Right lung (tissue), 5 donors: ENCODE data around the gene GLRX. TPM values are rescaled to one million over a fixed set of nuclear protein-coding genes. Genes with fewer than 3 reads are reported as not detected.
"Not testable (repeated sequence)": the region's sequence is repeated elsewhere in the genome, so short reads cannot be mapped to it uniquely, and the experiment has no call there.

ENCODE experiments used
- DNase-seq, 2 donors: peaks; one replicate each; pipeline ENCODE4 v3.0.0-alpha.2; 2013
- polyA plus RNA-seq, 5 donors: library from polyadenylated mRNA; unstranded; fragments of 120-200 nt; gene quantifications; one replicate each; pipeline versions ENCODE4 v1.2.1 to v1.2.3, GENCODE V29; 2013; ENCODE audit warnings: inconsistent platforms in 1 of 5, low replicate concordance in 1 of 5; ENCODE audit not compliant: insufficient read length in 5 of 5, insufficient read depth in 1 of 5

GLRX gene
- polyA plus RNA-seq, 5 donors = 21.8 to 32.7 (median 26.0) TPM

DNA sequence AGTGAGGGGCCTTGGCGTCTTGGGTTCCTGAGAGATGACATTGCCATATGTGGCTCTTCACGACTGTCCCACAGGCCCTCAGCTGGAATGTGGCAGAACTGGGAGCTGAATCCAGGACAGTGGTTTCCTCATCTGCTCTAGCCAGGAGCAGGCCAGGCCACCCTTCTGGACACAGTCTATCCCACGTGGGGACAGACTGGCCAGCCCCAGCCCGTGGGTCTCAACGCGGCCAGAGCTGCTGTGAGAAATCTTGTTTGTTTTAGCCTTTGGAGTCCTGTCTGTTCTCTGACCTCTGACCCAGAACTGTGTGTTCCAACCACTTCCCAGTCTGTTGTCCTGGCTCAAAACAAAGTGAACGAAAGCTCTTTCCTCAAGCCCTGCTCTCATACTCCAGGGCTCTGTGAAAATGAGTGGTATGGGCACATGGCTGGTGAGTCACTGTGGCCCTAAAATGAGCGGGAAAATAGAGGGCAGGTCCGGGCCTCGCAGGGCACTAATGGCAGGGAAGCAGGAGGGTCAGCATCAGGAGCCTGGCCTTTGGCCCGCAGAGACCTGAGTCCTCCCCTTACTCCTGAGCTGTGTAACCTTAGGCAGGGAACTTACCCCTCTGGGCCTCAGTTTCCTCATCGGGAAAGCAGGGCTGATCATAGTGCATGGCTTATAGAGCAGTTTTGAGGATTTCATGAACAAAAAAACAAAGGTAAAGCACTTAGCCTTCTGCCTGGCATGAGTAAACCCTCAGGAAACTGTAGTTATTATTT lies 34.8 kb upstream of the GLRX start:
- DNase-seq = no peak

DNA sequence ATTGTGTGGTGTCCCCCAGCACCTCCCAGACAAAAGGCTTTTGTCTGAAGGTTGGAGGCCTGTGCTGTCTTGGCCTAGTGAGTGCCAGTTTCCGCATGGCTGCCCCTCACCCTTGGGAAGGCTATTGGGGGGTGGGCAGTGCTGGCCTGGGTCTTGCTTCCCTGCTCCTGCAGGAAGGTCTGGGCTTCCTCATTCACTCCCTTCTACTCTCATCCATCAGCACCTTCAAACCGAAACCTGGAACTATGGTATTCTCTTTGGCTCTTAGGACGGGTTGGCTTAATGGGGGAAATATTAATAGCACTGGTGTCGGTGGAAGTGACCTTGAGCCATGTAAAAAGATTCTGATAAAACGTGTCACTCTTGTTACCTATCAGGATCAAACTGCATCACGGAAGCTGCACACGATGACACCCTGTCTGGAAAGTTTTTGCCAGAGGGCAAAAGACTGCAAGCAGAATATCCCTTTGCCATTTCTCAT lies 34.0 kb upstream of the GLRX start:
- no peak for DNase-seq

DNA sequence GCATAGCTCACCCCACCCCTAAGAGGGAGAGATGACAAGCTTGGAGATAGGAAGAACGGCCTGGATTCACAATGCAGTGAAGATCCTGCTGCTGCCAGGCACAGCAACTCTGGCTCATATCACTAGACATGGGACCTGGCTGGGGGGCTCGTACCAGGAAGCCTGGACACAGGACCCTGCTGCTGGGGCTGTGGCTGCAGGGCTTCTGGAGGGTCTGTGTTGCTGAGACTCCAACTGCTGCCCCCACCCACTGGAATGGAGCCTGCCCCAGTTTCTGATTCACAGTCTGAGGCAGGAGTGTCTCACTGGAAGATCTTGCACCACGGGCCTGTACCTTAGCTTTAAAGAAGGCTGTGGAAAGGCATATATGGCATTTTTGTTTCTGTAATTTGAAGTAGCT lies 31.0 kb upstream of the GLRX start:
- DNase-seq = no peak

DNA sequence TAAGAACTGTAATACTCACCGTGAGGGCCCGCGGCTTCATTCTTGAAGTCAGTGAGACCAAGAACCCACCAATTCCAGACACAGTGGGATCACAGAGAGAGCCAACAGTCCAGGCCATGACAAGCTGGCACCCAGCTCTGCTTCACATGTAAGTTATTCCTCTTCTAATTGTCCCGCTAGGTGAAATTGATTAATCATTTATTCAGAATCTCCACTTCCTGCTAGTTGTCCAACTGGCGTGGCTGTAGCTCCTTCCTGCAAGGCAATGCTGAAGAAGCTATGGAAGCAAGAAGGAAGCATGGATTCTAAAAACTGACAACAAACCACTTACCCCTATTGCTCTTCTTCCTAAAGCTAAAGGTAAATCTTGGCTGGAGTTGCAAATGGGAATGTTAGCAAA lies 30.0 kb upstream of the GLRX start:
- no peak for DNase-seq

DNA sequence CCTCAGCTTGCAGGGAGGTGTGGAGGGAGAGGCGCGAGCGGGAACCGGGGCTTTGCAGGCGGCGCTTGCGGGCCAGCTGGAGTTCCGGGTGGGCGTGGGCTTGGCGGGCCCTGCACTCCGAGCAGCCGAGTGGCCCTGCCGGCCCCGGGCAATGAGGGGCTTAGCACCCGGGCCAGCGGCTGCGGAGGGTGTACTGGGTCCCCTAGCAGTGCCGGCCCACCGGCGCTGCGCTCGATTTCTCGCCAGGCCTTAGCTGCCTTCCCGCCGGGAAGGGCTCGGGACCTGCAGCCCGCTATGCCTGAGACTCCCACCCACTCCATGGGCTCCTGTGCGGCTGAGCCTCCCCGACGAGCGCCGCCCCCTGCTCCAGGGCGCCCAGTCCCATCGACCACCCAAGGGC lies 28.6 kb upstream of the GLRX start:
- not testable (repeated sequence) for DNase-seq

DNA sequence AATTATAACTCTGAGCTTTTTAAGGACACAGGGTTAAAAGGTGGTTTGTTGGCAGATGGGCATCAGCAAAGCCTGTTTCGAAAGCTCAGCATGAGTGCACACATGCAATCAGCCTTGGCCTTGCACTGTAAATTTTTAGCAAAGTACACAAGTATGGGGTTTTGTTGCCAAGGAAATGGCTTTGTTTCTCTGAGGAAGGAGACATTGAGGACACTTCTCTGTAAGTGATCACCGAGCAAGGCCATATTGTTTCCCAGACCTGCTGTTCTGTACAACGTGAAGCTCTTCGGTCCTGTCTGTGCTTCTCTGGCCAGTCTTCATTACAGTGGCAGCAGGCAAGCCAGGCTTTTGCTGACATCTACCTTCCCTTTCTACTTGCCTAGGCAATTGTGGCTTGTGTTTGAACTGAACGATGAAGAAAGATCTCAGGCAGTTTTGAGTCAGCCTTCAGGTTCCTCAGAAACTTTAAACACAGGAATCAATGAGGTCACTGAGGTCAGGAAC lies 27.9 kb upstream of the GLRX start:
- no peak for DNase-seq

DNA sequence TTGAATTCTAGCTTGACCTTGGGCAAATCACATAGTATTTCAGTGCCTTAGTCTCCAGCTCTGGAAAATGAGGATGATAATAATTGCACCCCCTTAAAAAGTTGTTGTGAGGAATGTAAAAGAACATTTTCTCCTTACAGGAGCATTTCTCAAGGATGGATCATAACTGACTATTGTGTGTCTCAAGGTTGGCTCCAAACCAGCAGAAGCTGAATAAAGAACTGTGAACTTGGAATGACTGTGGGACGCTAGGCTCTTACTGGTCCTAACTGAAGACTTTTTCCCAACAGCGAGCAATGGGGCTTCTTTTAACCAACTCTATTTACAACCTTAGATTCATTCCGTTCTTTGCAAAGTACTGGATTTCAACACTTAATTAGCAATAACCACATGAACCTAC lies 26.2 kb upstream of the GLRX start:
- no peak for DNase-seq

DNA sequence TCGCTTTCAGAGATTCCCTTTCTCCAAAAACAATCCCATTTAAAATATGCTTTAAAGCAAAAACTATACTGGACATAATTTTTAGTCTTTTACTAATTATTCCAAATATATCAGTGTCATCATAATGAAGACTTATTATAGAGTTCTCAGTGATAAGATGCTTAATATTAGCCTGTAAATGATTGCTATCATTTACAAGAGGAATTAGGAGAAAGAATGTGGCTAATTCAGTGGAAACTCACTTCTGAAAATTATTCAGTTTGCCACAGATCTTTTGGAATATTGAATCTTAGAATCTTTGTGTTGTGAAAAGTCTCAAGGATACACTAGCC lies 24.7 kb upstream of the GLRX start:
- DNase-seq = no peak

DNA sequence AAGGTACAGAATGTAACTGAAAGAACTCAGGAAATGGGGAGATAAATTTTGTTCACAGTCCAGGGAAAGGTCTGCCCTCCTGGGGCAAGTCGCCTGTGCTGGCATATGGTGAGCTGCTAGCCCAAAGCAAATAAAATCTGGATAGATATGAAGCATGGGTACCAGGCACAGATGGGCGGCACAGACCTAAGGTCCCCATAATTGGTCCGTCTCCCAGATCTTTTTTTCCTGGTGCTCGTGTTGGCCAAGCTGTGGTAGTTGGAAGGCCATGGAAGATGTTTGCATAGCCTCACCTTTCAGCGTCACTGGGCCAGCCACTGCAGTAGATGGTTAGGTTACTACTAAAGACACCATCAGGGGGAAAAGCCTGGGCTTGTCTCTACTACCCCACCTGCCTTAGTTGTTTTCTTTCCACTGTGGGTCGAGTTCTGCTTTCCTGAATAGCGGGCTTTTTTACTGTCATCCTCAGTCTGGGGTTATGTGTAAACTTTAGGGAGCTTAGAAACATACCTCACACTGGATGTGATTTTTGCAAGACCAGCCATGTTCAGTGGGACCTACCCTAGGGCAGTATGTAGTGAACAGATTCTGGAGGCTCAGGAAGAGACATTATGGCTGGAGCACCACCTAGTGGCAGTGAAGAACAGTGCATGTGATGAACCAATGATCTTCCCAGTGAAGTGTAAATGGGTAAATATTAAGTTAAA lies 24.2 kb upstream of the GLRX start:
- DNase-seq = peak in 1 of 2 donors; percentile 54

DNA sequence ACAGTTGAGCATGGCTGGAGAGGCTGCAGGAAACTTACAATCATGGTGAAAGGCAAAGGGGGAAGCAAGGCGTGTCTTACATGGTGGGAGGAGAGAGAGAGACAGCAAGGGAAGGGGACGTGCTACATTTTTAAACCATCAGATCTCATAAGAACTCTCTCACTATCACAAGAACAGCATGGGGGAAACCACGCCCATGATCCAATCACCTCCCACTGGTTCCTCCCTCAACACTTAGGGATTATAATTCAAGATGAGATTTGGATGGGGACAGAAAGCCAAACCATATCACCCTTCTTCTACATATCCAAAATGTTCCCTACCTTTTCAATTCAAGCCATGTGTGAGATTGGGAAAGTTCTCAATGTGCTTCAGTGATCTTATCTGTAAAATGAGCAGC lies 22.9 kb upstream of the GLRX start:
- DNase-seq = no peak

DNA sequence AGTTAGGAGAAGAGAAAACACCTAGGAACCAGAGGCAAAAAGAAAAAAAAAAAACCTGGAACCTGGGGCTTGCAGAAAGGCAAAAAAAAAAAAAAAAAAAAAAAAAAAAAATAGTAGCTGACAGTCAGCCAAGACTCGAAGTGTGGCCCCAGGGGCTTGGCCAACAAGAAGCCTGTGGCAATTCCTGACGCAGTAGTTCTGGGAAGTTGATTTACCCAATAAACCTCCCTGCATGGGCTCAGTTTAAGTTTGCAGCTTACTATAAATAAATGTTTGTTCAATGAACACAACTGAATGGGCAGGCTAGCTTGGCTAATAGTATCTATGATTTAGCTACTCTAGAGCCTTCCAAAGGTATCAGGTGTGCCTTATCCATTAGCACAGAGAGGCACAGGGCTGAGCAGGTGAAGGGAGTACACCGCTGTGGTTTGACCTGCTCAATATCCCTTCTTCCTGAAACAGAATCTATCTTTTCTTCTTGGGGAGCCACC lies 21.3 kb upstream of the GLRX start:
- DNase-seq = no peak

DNA sequence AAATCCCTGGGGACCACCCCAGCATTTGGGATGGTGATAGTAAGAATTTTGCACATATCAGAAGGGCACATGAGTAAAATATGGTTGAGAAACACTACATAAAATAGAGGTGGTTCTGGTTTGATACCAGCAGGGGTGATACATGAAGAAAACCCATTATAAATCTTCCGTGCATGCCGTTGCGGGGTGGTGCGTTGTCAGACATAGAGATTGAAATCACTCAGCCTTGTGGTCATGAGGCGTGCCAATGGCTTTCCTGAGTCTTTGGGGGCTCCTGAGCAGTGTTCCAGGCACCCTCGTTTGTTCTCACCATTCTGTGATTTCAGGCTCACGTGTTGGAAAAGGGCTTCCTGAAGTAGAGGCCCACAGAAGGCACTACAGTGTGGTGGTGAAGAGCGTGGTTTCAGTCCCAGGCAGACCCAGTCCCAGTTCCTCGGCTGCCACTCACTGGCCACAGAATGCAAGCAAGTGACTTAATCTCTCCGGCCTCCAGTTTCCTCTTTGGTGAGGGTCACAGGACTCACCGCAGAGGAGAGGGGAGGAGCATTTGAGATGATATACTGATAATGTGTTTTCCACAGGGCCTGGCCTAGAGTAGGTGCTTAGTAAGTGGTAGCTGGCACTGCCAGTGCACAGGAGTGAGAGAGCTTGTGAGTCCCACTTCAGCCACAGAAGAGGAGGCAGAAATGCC lies 20.5 kb upstream of the GLRX start:
- no peak for DNase-seq

DNA sequence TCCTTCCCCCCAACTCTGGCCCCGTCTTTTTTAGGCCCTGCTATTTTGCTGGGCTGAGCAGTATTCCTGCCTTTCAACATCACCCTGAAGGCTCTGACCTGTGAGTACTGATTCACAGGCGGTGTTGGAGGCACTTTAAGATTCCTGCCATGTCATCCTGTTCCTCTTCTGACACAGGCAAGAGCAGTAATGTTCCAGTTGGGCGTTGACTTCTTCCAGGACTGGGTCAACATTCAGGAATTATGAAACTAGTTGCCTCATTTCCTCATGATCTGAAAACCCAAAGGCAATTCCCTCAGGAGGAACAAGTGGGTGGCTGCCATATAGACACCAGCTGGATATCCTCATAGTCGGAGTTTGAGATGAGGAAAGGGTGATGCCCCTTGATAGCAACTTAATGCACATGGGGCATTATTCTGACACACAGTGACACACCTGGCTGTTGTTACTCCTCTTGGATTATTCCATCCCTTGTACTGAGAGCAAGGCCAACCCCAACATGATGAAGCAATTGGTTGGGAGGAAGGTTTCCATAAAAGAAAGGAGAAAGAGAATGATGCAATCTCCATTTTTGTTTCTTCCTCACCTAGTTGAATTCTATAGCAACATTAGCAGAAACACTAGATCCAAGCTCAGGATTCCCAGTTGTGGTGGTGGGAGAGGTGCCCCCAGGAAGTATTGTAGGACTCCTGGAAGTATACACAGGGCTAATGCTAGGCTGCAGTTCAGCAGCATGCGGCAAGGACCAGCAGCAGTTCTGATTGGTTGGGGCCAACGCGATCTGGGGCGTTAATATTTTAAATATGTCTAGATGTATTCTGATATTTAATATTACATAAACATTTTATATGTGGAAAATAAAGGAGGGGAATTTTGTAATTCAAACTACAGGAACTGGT lies 19.6 kb upstream of the GLRX start:
- no peak for DNase-seq

DNA sequence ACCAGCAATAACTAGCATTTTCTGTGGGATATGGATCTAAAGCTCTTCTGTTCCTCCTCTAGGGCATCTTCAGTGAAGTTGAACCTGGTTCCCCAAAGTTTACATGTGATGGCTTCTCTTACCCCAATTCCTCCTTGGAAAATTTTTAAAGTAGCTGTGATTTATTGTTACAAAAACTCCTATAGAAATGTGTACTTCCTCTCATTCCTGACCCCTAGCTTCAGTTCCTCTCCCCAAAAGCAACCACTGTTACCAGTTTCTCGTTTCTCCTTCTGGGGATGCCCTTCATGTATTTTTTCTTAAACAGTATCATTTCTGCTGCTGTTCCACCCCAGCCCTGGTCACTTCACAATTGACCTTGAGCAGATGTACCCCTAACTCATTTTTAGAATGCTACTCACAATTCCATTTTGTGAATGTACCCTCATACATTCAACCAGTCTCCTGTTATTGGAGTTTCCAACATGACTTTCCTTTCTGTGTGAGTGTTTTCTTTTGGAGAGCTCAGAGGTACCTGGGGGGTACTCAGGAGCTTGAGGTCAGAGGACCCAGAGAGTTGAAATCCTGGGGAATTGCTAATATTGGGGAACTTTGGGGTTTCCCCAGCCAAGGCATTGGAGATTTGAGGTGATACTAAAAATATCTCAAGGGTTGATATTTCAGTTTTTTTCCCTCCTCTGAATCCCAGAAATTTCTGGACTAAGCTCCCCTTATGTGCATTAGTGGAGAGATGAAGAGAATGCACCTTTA lies 18.6 kb upstream of the GLRX start:
- no peak for DNase-seq

DNA sequence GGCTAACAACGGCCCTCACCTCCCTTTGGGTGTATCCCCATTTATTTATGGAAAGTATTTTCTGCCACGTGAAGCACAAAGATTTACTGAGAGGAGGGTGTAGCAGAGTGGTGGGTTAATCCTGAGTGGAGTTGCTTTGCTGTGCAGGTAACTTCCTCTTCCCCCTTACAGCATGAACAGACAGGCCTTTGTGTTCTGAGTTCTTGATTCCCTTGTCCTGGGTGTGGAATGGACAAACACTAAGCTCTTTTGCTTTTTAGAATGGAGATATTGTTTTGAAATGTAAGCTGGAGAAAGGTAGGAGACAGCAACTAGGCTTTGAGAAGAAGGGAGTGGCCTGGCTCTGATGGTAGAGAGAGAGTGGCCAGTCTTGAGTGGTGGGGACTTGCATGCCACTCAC lies 17.1 kb upstream of the GLRX start:
- DNase-seq = no peak

DNA sequence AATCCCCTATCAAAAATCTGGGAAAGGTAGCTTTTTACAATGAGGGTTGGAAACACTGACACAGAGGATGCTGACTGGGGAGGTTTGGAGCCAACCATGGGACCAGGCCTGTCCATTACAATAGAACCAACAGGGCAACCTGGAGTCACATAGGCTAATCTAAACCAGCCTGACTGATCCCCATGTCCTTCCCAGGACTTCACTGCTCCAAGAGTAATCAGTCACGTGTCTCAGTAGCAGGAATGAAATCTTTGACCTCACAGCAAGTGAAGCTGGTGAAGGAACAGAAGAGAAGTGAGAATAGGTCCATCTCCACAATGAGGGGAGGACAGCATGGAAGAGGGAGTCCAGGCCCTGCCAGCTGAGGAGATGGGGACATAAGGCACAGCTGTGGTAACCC lies 16.0 kb upstream of the GLRX start:
- no peak for DNase-seq

DNA sequence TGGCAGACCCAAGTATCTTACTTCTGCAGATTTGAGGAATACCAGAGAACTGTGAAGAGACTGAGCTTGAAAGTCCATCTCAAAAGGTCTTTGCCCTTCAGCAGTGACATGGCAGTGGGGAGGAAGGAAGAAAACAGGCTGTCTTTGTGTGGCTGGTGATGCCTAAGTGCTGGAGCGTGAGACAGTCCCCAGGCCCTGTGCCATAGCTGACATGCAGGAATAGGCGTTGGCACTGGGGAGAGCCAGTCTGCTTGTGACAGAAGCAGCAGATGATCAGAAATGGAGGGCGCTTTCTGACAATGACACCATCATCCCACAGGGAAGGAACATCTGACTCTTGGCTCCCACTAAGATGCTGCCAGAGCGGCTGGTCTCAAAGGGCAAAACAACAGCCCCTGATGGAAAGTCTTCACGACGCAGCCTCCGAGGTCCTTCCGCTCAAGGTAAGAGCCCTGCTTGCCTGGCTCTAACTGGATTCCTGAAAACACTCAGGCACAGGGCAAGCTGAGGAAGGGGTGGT lies 15.5 kb upstream of the GLRX start:
- no peak for DNase-seq

DNA sequence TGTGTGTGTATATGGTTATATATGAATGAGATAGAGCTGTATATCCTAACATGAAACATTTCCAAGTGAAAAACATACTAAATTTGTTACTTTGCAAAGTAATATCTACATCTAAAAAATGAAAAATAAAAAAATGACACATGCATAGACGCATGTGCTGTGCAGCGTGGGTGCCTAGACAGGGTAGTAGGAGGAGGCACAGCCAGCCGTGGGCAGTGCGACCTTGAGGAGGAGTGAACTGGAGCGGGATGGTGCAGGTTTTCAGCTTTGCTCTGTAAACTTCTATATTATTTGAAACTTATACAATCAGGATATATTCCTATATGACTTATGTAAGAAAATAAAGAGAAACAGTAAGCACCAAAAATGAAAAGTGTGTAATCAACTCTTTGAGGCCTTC lies 15.0 kb upstream of the GLRX start:
- DNase-seq = no peak

DNA sequence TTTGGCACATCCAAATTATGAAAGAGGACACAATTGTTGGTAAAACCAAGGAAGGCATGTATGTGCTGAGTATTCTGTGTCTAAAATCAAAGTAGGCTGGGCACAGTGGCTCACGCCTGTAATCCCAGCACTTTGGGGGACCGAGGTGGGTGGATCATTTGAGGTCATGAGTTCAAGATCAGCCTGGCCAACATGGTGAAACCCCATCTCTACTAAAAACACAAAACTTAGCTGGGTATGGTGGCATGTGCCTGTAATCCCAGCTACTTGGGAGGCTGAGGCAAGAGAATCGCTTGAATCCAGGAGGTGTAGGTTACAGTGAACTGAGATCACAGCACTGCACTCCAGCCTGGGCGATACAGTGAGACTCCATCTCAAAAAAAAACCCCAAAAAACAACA lies 14.4 kb upstream of the GLRX start:
- DNase-seq = not testable (repeated sequence)

DNA sequence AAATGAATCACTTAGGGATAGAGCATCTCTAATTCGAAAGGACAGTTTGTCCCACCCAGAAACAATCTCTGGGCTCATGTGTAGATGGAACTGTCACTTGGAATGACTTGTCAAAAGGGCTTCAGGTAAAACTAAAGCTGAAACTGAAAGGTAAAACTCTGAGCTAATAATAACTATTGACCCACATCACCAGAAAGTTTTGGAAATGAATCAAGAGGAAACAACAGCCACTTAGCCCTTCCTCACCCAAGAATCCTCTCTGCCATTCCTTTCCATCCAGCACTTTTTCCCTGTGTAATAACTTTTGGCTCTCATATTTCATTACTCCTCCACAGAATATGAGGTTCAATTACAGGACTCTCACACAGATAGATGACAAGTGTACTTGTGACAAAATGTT lies 14.0 kb upstream of the GLRX start:
- no peak for DNase-seq
